HCT116 (cell line): ENCODE results near the gene RNASE1. TPM values are rescaled to one million over a fixed set of nuclear protein-coding genes. Genes with fewer than 3 reads are reported as not detected.

ENCODE experiments used
- ATAC-seq: fragments of 200-7000 bp; cut with Tn5 transposase; 2 replicates; pipeline ENCODE4 v1.9.1; 2020; ENCODE audit warnings: mild to moderate bottlenecking, moderate library complexity
- BruUV-seq: library from RNA; stranded (reverse); fragments of 400-500 nt; replicated peaks from 2 replicates; lab custom pipeline; 2021; lab: Mats Ljungman, UMichigan
- CTCF ChIA-PET: fragments of 300-600 bp; sonication (Branson Sonifier 250); formaldehyde crosslinking; loops from one replicate; lab custom pipeline; 2021; ENCODE audit warnings: antibody characterized with exemption; lab: Charles Lee
- POLR2A ChIA-PET: fragments of 300-600, 350-600 bp; sonication (Branson Sonifier 250); formaldehyde crosslinking; loops from one replicate; lab custom pipeline; 2021; ENCODE audit warnings: antibody characterized with exemption; lab: Charles Lee
- RAD21 ChIA-PET, 2 experiments: fragments of 300-600 bp; sonication (Branson Sonifier 250); formaldehyde crosslinking; loops; one replicate each; lab custom pipeline; 2023; ENCODE audit warnings: low total read pairs in 2 of 2; ENCODE audit not compliant: uncharacterized antibody in 2 of 2, unreplicated experiment in 2 of 2, low non-redundant PET in 1 of 2; lab: Charles Lee
- DNase-seq: peaks from one replicate; pipeline ENCODE4 v3.0.0-alpha.2; 2010; ENCODE audit warnings: low read depth, low spot score
- H2AFZ ChIP-seq: fragments of 200-600 bp; shearing (Covaris generic), sonication (generic); 2 replicates; pipeline ENCODE4 v1.6.1; 2017; ENCODE audit warnings: low read depth, mixed run types, mixed read lengths, antibody characterized with exemption, low read length; ENCODE audit not compliant: poor library complexity, severe bottlenecking
- H3K27ac ChIP-seq: 2 replicates; pipeline ENCODE4 v1.5.1; 2012; ENCODE audit warnings: low read depth, low read length
- H3K27me3 ChIP-seq: fragments of 200-600 bp; sonication (generic); 2 replicates; pipeline ENCODE4 v1.6.1; 2016; ENCODE audit warnings: mixed run types, low read length, mixed read lengths; ENCODE audit not compliant: insufficient read depth
- H3K36me3 ChIP-seq, 2 experiments: fragments of 200-500 bp in 1 of 2; fragments of 200-600 bp in 1 of 2; sonication (Bioruptor generic) in 1 of 2; sonication (generic) in 1 of 2; 2 replicates each; pipeline versions ENCODE4 v1.5.1 to v1.6.1; 2014 to 2016; ENCODE audit warnings: low read length in 2 of 2, inconsistent platforms in 1 of 2, mixed read lengths in 1 of 2, mixed run types in 1 of 2; ENCODE audit not compliant: insufficient read depth in 2 of 2, control insufficient read depth in 1 of 2
- H3K4me1 ChIP-seq, 2 experiments: fragments of 200-600 bp in 1 of 2; sonication (generic) in 1 of 2; 2 replicates each; pipeline versions ENCODE4 v1.5.1 to v1.6.1; 2012 to 2017; ENCODE audit warnings: low read length in 2 of 2, inconsistent platforms in 1 of 2, mild to moderate bottlenecking in 1 of 2, mixed read lengths in 1 of 2, mixed run types in 1 of 2, moderate library complexity in 1 of 2; ENCODE audit not compliant: insufficient read depth in 2 of 2, control insufficient read depth in 1 of 2
- H3K4me2 ChIP-seq: fragments of 200-600 bp; sonication (generic); 2 replicates; pipeline ENCODE4 v1.6.1; 2017; ENCODE audit warnings: mixed run types, low read length, mixed read lengths
- H3K4me3 ChIP-seq, 2 experiments: fragments of 200-600 bp in 1 of 2; sonication (generic) in 1 of 2; replicated peaks in 1 of 2; 2 replicates each; pipeline ENCODE4 v1.5.1; 2011 to 2016; ENCODE audit warnings: low read length in 2 of 2, control low read depth in 1 of 2, low read depth in 1 of 2, mild to moderate bottlenecking in 1 of 2, mixed read lengths in 1 of 2, mixed run types in 1 of 2
- H3K79me2 ChIP-seq: fragments of 200-600 bp; sonication (generic); 2 replicates; pipeline ENCODE4 v1.6.1; 2017; ENCODE audit warnings: mild to moderate bottlenecking, mixed run types, low read length, moderate library complexity, mixed read lengths; ENCODE audit not compliant: insufficient read depth
- H3K9ac ChIP-seq: fragments of 200-600 bp; sonication (generic); 2 replicates; pipeline ENCODE4 v1.6.1; 2016; ENCODE audit warnings: low read length, mixed read lengths
- H3K9me2 ChIP-seq: fragments of 200-600 bp; sonication (generic), shearing (Covaris generic); 2 replicates; pipeline ENCODE4 v1.6.1; 2017; ENCODE audit warnings: mixed run types, mild to moderate bottlenecking, moderate library complexity; ENCODE audit not compliant: insufficient read depth
- H3K9me3 ChIP-seq, 2 experiments: fragments of 200-500 bp in 1 of 2; fragments of 200-600 bp in 1 of 2; sonication (Bioruptor generic) in 1 of 2; sonication (generic) in 1 of 2; 2 replicates each; pipeline ENCODE4 v1.6.1; 2014 to 2017; ENCODE audit warnings: low read length in 2 of 2, mixed read lengths in 2 of 2, inconsistent platforms in 1 of 2, low read depth in 1 of 2, mild to moderate bottlenecking in 1 of 2, mixed run types in 1 of 2, moderate library complexity in 1 of 2; ENCODE audit not compliant: control insufficient read depth in 1 of 2, insufficient read depth in 1 of 2
- H4K20me1 ChIP-seq: fragments of 200-600 bp; sonication (generic), shearing (Covaris generic); 2 replicates; pipeline ENCODE4 v1.6.1; 2017; ENCODE audit warnings: mixed run types, mild to moderate bottlenecking, moderate library complexity; ENCODE audit not compliant: insufficient read depth
- CBX3 ChIP-seq: IDR thresholded peaks from 2 replicates; pipeline ENCODE4 v1.6.1; 2012; ENCODE audit warnings: low read depth
- CTCF ChIP-seq, 3 experiments: fragments of 200-600 bp in 1 of 3; sonication (generic) in 1 of 3; IDR thresholded peaks in 2 of 3; conservative IDR thresholded peaks in 1 of 3; 2 replicates each; pipeline ENCODE4 v1.5.1; 2012 to 2017; ENCODE audit warnings: low read depth in 2 of 3, low read length in 2 of 3, antibody characterized with exemption in 1 of 3, borderline replicate concordance in 1 of 3, control low read depth in 1 of 3, mild to moderate bottlenecking in 1 of 3, mixed read lengths in 1 of 3, mixed run types in 1 of 3, moderate library complexity in 1 of 3; ENCODE audit not compliant: insufficient read depth in 1 of 3
- EGR1 ChIP-seq: IDR thresholded peaks from 2 replicates; pipeline ENCODE4 v1.6.1; 2012; ENCODE audit warnings: low read depth
- EZH2phosphoT487 ChIP-seq: fragments of 200-600 bp; IDR thresholded peaks from 2 replicates; pipeline ENCODE4 v1.6.1; 2018; ENCODE audit warnings: antibody characterized with exemption, borderline replicate concordance
- FOSL1 ChIP-seq: IDR thresholded peaks from 2 replicates; pipeline ENCODE4 v1.6.1; 2012; ENCODE audit warnings: low read depth
- POLR2A ChIP-seq: IDR thresholded peaks from 2 replicates; pipeline ENCODE4 v1.7.0; 2011; ENCODE audit warnings: borderline replicate concordance; ENCODE audit not compliant: insufficient read depth, insufficient read length; ENCODE audit errors: extremely low read depth
- POLR2AphosphoS5 ChIP-seq: IDR thresholded peaks from 2 replicates; pipeline ENCODE4 v1.6.1; 2011; ENCODE audit warnings: mild to moderate bottlenecking, low read depth, low read length, moderate library complexity
- RAD21 ChIP-seq: IDR thresholded peaks from 2 replicates; pipeline ENCODE4 v1.6.1; 2012; ENCODE audit warnings: low read depth, mild to moderate bottlenecking
- SP1 ChIP-seq: IDR thresholded peaks from 2 replicates; pipeline ENCODE4 v1.6.1; 2012; ENCODE audit warnings: low read depth
- SRF ChIP-seq: IDR thresholded peaks from 2 replicates; pipeline ENCODE4 v1.6.1; 2012; ENCODE audit warnings: low read depth
- TCF7L2 ChIP-seq: IDR thresholded peaks from 2 replicates; pipeline ENCODE4 v1.7.0; 2011; ENCODE audit warnings: borderline replicate concordance, inconsistent platforms; ENCODE audit not compliant: insufficient read depth, insufficient read length; ENCODE audit errors: extremely low read depth
- intact Hi-C: fragments of 100-400 bp; cut with micrococcal nuclease; formaldehyde crosslinking; loops from 2 replicates; pipeline ENCODE4 v1.10.0; 2022
- total RNA-seq: library from RNA; stranded (reverse); gene quantifications from one replicate; pipeline ENCODE4 v1.2.1, GENCODE V29; 2021; ENCODE audit not compliant: unreplicated experiment
- TF ChIP-seq, protein P1 (sequence below): IDR thresholded peaks from 2 replicates; pipeline ENCODE4 v1.6.1; 2012; ENCODE audit warnings: low read depth

The RNASE1 gene
- total RNA-seq, 1 experiment from 2014 or later = 3.3 TPM

DNA sequence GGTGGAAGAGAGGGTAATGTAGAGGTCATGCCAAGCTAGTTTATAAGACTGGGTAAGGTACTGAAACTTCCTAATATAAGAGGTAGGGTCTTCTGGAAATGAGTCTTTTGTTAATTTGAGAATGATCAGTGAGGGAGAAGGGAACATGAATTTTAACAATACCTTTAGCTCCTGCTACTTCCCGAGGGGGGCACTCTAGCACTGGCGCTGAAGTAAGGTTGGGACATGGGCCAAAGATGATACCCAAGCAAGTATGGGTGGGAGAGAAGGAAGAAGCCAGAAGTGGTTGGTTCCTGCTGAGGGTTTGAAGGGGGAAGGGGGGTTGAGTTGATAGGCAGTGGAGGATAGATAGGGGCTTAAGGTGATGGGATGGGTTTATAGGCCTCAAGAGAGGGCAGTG, 32.3 kb upstream of the RNASE1 start:
- Histone ChIP-seq H3K79me2 (no peaks in the 10 kb centered on the region), H3K4me3 (no peak overlapping the region), H2AFZ (no peak overlapping the region), H3K9me2 (no peaks in the 10 kb centered on the region), H3K9ac (no peak overlapping the region), H3K9me3 (no peaks in the 10 kb centered on the region), H3K4me1 (peaks cover 0 to 10% of the 10 kb centered on the region in 2 experiments; a peak in 2 of 4 replicates), H3K27ac (no peak overlapping the region), H3K27me3 (no peaks in the 10 kb centered on the region), H4K20me1 (no peaks in the 10 kb centered on the region), H3K4me2 (no peak overlapping the region), H3K36me3 (no peaks in the 10 kb centered on the region)
- CTCF ChIA-PET = interaction anchor here (0.8 to 1.3 kb wide), 3 partner anchors 21 to 32 kb away, joined by 3 to 4 read pairs (median 3); no protein-coding TSS in a partner anchor
- intact Hi-C loops = no loop called here
- 0 out of 6 replicates have a peak, but pooled peaks of 1 of the 3 experiments have one; percentile 11 for TF ChIP-seq CTCF (IDR thresholded peaks at IDR 0.05 in 2 of 3, conservative IDR thresholded peaks at IDR 0.05 in 1 of 3; ENCODE audit: borderline replicate concordance in 1 of 3, insufficient read depth in 1 of 3, low read depth in 2 of 3, low read length in 2 of 3)
- no peak for TF ChIP-seq POLR2AphosphoS5
- 0 out of 2 replicates have a peak, but pooled peaks have one; percentile 14 for TF ChIP-seq RAD21
- POLR2A ChIA-PET = no interaction called here
- no peak for DNase-seq
- ATAC-seq = no peak
- BruUV-seq = no TSS peak
- RAD21 ChIA-PET = no interaction called here

DNA sequence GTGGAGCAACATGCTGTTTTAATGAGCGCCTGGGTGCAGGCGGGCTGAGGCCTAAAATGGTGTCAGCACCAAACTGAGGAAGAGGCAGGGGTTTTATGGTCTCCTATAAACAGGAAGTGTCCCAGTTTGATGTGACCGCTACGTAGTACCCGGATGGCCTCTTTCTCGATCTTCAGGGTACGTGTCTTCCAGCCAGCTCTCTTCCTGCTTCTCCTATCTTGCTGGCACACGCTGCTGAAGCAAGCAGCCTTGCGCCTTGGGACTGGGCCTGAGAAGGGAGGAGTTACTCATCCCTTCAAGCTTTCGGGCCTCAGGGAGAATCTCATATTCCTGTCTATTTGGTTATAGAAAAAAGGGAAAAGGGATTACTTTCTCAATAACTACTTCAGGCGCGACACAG, 28.2 kb upstream of the RNASE1 start:
- Histone ChIP-seq H3K27ac (no peak overlapping the region), H3K9me3 (no peaks in the 10 kb centered on the region), H2AFZ (no peak overlapping the region), H3K27me3 (no peaks in the 10 kb centered on the region), H3K4me1 (peaks cover 4 to 28% of the 10 kb centered on the region in 2 experiments; a peak in 3 of 4 replicates), H3K4me3 (no peak overlapping the region), H3K9ac (no peak overlapping the region), H4K20me1 (no peaks in the 10 kb centered on the region), H3K4me2 (no peak overlapping the region), H3K79me2 (peaks cover 20% of the 10 kb centered on the region), H3K36me3 (no peaks in the 10 kb centered on the region), H3K9me2 (no peaks in the 10 kb centered on the region)
- BruUV-seq = no TSS peak
- ATAC-seq (no peak), DNase-seq (no peak)
- intact Hi-C loops = no loop called here
- ChIA-PET CTCF (no interaction called here), POLR2A (no interaction called here), RAD21 (no interaction called here)
- TF ChIP-seq SP1 (no peak), EGR1 (no peak), EZH2phosphoT487 (no peak), CBX3 (no peak), POLR2AphosphoS5 (no peak), RAD21 (no peak), POLR2A (no peak), CTCF (IDR thresholded peaks at IDR 0.05 in 2 of 3, conservative IDR thresholded peaks at IDR 0.05 in 1 of 3; ENCODE audit: borderline replicate concordance in 1 of 3, insufficient read depth in 1 of 3, low read depth in 2 of 3, low read length in 2 of 3) (no peak), TCF7L2 (no peak), SRF (no peak), FOSL1 (no peak)
- TF ChIP-seq, protein P1, sequence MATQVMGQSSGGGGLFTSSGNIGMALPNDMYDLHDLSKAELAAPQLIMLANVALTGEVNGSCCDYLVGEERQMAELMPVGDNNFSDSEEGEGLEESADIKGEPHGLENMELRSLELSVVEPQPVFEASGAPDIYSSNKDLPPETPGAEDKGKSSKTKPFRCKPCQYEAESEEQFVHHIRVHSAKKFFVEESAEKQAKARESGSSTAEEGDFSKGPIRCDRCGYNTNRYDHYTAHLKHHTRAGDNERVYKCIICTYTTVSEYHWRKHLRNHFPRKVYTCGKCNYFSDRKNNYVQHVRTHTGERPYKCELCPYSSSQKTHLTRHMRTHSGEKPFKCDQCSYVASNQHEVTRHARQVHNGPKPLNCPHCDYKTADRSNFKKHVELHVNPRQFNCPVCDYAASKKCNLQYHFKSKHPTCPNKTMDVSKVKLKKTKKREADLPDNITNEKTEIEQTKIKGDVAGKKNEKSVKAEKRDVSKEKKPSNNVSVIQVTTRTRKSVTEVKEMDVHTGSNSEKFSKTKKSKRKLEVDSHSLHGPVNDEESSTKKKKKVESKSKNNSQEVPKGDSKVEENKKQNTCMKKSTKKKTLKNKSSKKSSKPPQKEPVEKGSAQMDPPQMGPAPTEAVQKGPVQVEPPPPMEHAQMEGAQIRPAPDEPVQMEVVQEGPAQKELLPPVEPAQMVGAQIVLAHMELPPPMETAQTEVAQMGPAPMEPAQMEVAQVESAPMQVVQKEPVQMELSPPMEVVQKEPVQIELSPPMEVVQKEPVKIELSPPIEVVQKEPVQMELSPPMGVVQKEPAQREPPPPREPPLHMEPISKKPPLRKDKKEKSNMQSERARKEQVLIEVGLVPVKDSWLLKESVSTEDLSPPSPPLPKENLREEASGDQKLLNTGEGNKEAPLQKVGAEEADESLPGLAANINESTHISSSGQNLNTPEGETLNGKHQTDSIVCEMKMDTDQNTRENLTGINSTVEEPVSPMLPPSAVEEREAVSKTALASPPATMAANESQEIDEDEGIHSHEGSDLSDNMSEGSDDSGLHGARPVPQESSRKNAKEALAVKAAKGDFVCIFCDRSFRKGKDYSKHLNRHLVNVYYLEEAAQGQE = no peak
